ENCODE results near the gene VOPP1. TPM values are rescaled to one million over a fixed set of nuclear protein-coding genes. Genes with fewer than 3 reads are reported as not detected.

The VOPP1 gene
- total and polyA plus RNA-seq, 2 of the 13 experiments (the other 11 are each of a cell fraction or from before 2014, with no cell fraction given) = 21.8 to 55.3 TPM

- no peak for TF ChIP-seq CEBPZ (IDR thresholded peaks at IDR 0.05; ENCODE audit: low read length)
- no peak for TF ChIP-seq MYC (CRISPR knock-in tag; IDR thresholded peaks at IDR 0.05; ENCODE audit: borderline replicate concordance)
- TF ChIP-seq ZNF75D (CRISPR knock-in tag; IDR thresholded peaks at IDR 0.05; ENCODE audit: borderline replicate concordance) = no peak
- TF ChIP-seq NFE2L1 (CRISPR knock-in tag; IDR thresholded peaks at IDR 0.05; ENCODE audit: borderline replicate concordance) = no peak
- no peak for TF ChIP-seq ZNF407 (CRISPR knock-in tag; IDR thresholded peaks at IDR 0.05; ENCODE audit: not compliant biosample characterization)
- TF ChIP-seq ZFP36L2 (CRISPR knock-in tag; IDR thresholded peaks at IDR 0.05) = no peak
- no peak for TF ChIP-seq ZNF577 (CRISPR knock-in tag; IDR thresholded peaks at IDR 0.05; ENCODE audit: borderline replicate concordance, low read depth)
- no peak for TF ChIP-seq PRMT3 (CRISPR knock-in tag; IDR thresholded peaks at IDR 0.05; ENCODE audit: borderline replicate concordance, low read depth)
Measured at GRCh38 chr7:55490099-55490498, 82.2 kb downstream of the VOPP1 start (continued).

Measured in HepG2 (cell line).